H9 (cell line): ENCODE measurements around the gene LDLRAD4. TPM values are rescaled to one million over a fixed set of nuclear protein-coding genes. Genes with fewer than 3 reads are reported as not detected.

Source experiments
- DNase-seq: peaks from one replicate; pipeline ENCODE4 v3.0.0-alpha.2; 2017
- H2AFZ ChIP-seq: one replicate; pipeline ENCODE4 v1.6.1; 2013; ENCODE audit warnings: mild to moderate bottlenecking, low read length, control low read depth, moderate library complexity
- H2AK5ac ChIP-seq: 2 replicates; pipeline ENCODE4 v1.6.1; 2013; ENCODE audit warnings: low read length, control low read depth, mixed read lengths; ENCODE audit not compliant: insufficient read length
- H2BK120ac ChIP-seq: one replicate; pipeline ENCODE4 v1.6.1; 2013; ENCODE audit warnings: low read depth, mild to moderate bottlenecking, low read length, control low read depth, inconsistent platforms; ENCODE audit not compliant: poor library complexity, severe bottlenecking
- H2BK12ac ChIP-seq: 2 replicates; pipeline ENCODE4 v1.6.1; 2013; ENCODE audit warnings: low read length, control low read depth, mixed read lengths, low read depth; ENCODE audit not compliant: insufficient read length
- H2BK15ac ChIP-seq: 2 replicates; pipeline ENCODE4 v1.6.1; 2013; ENCODE audit warnings: low read depth, low read length, control low read depth
- H2BK20ac ChIP-seq: one replicate; pipeline ENCODE4 v1.6.1; 2013; ENCODE audit warnings: low read depth, mild to moderate bottlenecking, low read length, control low read depth, inconsistent platforms; ENCODE audit not compliant: poor library complexity, severe bottlenecking
- H2BK5ac ChIP-seq: 2 replicates; pipeline ENCODE4 v1.6.1; 2013; ENCODE audit warnings: low read length, control low read depth, mixed read lengths; ENCODE audit not compliant: insufficient read length
- H3K14ac ChIP-seq: 2 replicates; pipeline ENCODE4 v1.6.1; 2013; ENCODE audit warnings: low read length, control low read depth; ENCODE audit not compliant: insufficient read depth
- H3K18ac ChIP-seq: 2 replicates; pipeline ENCODE4 v1.6.1; 2013; ENCODE audit warnings: low read depth, mild to moderate bottlenecking, mixed read lengths, low read length, control low read depth; ENCODE audit not compliant: insufficient read length
- H3K23ac ChIP-seq: 2 replicates; pipeline ENCODE4 v1.6.1; 2013; ENCODE audit warnings: low read length, control low read depth, mixed read lengths, low read depth; ENCODE audit not compliant: insufficient read length
- H3K23me2 ChIP-seq: 2 replicates; pipeline ENCODE4 v1.6.1; 2013; ENCODE audit warnings: low read depth, mild to moderate bottlenecking, mixed read lengths, low read length, control low read depth; ENCODE audit not compliant: insufficient read length, poor library complexity, severe bottlenecking
- H3K27ac ChIP-seq: 2 replicates; pipeline ENCODE4 v1.5.1; 2013; ENCODE audit warnings: low read length, control low read depth, mixed read lengths, low read depth; ENCODE audit not compliant: insufficient read length
- H3K27me3 ChIP-seq: 2 replicates; pipeline ENCODE4 v1.6.1; 2013; ENCODE audit warnings: low read length, control low read depth, inconsistent platforms; ENCODE audit not compliant: insufficient read depth
- H3K4ac ChIP-seq: 2 replicates; pipeline ENCODE4 v1.6.1; 2013; ENCODE audit warnings: low read depth, mild to moderate bottlenecking, control low read depth, inconsistent platforms, low read length, moderate library complexity
- H3K4me1 ChIP-seq: 2 replicates; pipeline ENCODE4 v1.6.1; 2013; ENCODE audit warnings: low read length, control low read depth, inconsistent platforms; ENCODE audit not compliant: insufficient read depth
- H3K4me2 ChIP-seq: 2 replicates; pipeline ENCODE4 v1.6.1; 2013; ENCODE audit warnings: low read length, control low read depth, mixed read lengths; ENCODE audit not compliant: insufficient read length, insufficient read depth
- H3K56ac ChIP-seq: 2 replicates; pipeline ENCODE4 v1.6.1; 2013; ENCODE audit warnings: low read depth, mild to moderate bottlenecking, mixed read lengths, low read length, control low read depth; ENCODE audit not compliant: insufficient read length
- H3K79me1 ChIP-seq: 2 replicates; pipeline ENCODE4 v1.6.1; 2013; ENCODE audit warnings: low read depth, mild to moderate bottlenecking, moderate library complexity, low read length, control low read depth, inconsistent platforms; ENCODE audit not compliant: insufficient read depth, poor library complexity, severe bottlenecking
- H3K79me2 ChIP-seq: 2 replicates; pipeline ENCODE4 v1.6.1; 2013; ENCODE audit warnings: low read length, control low read depth, inconsistent platforms; ENCODE audit not compliant: insufficient read depth
- H3K9ac ChIP-seq: 2 replicates; pipeline ENCODE4 v1.6.1; 2013; ENCODE audit warnings: low read length, control low read depth, mixed read lengths; ENCODE audit not compliant: insufficient read length; ENCODE audit errors: extremely low read depth
- H3K9me3 ChIP-seq: one replicate; pipeline ENCODE4 v1.6.1; 2013; ENCODE audit warnings: low read depth, low read length, inconsistent platforms; ENCODE audit not compliant: control insufficient read depth
- H3T11ph ChIP-seq: one replicate; pipeline ENCODE4 v1.6.1; 2013; ENCODE audit warnings: mild to moderate bottlenecking, low read length, control low read depth, inconsistent platforms
- H4K20me1 ChIP-seq: one replicate; pipeline ENCODE4 v1.6.1; 2013; ENCODE audit not compliant: control insufficient read depth, insufficient read length, insufficient read depth
- H4K5ac ChIP-seq: 2 replicates; pipeline ENCODE4 v1.6.1; 2013; ENCODE audit warnings: low read depth, mild to moderate bottlenecking, mixed read lengths, low read length, control low read depth; ENCODE audit not compliant: insufficient read length
- H4K8ac ChIP-seq: replicated peaks from 2 replicates; pipeline ENCODE4 v1.6.1; 2013; ENCODE audit warnings: low read length, control low read depth, mixed read lengths, low read depth; ENCODE audit not compliant: insufficient read length
- H4K91ac ChIP-seq: 2 replicates; pipeline ENCODE4 v1.6.1; 2013; ENCODE audit warnings: low read depth, mild to moderate bottlenecking, moderate library complexity, mixed read lengths, low read length, control low read depth; ENCODE audit not compliant: insufficient read length
- H3K27ac Mint-ChIP-seq, 3 experiments: 2 replicates in 2 of 3; 3 replicates in 1 of 3; pipeline ENCODE4 v1.8.0; 2020 to 2021; ENCODE audit warnings: mixed read lengths in 3 of 3, mild to moderate bottlenecking in 1 of 3, moderate library complexity in 1 of 3
- H3K27me3 Mint-ChIP-seq: 2 replicates; pipeline ENCODE4 v1.8.0; 2021; ENCODE audit warnings: low read depth, mild to moderate bottlenecking, moderate library complexity, mixed read lengths
- H3K36me3 Mint-ChIP-seq, 3 experiments: 2 replicates in 2 of 3; 3 replicates in 1 of 3; pipeline ENCODE4 v1.8.0; 2020 to 2021; ENCODE audit warnings: low read depth in 3 of 3, mixed read lengths in 3 of 3; ENCODE audit not compliant: insufficient read depth in 1 of 3
- H3K4me1 Mint-ChIP-seq, 2 experiments: 2 replicates each; pipeline ENCODE4 v1.8.0; 2020; ENCODE audit warnings: mixed read lengths in 2 of 2
- H3K4me3 Mint-ChIP-seq, 2 experiments: 2 replicates in 1 of 2; 3 replicates in 1 of 2; pipeline ENCODE4 v1.8.0; 2020 to 2021; ENCODE audit warnings: mild to moderate bottlenecking in 2 of 2, mixed read lengths in 2 of 2, moderate library complexity in 1 of 2
- H3K9me3 Mint-ChIP-seq, 2 experiments: 2 replicates in 1 of 2; 3 replicates in 1 of 2; pipeline ENCODE4 v1.8.0; 2020; ENCODE audit warnings: mild to moderate bottlenecking in 2 of 2, mixed read lengths in 2 of 2, moderate library complexity in 1 of 2
- CTCF ChIP-seq: fragments of 200-600 bp; sonication (generic); conservative IDR thresholded peaks from 3 replicates; pipeline ENCODE4 v1.8.0; 2021; ENCODE audit warnings: antibody characterized with exemption, mild to moderate bottlenecking
- WGBS: extraction: QIAGEN DNeasy Blood & Tissue Kit; methylation state at CpG from one replicate; pipeline ENCODE4 v1.1.7; 2013; ENCODE audit warnings: missing lambda C conversion rate, low lambda C conversion rate, mixed read lengths; ENCODE audit not compliant: insufficient read length; ENCODE audit errors: extremely low coverage; 5-methylcytosine and 5-hydroxymethylcytosine counted together
- total RNA-seq: library from RNA; stranded (reverse); gene quantifications from 2 replicates; pipeline ENCODE4 v1.2.1, GENCODE V29; 2021

LDLRAD4 gene
- total RNA-seq, 1 experiment from 2014 or later, result 3.9 TPM

- H3K56ac ChIP-seq, result no peak overlapping the region
- TF ChIP-seq CTCF, result no peak
- no CpG with 5 or more reads among the region's 11 CpGs for WGBS
Measured at GRCh38 chr18:13562494-13563029, 344.0 kb downstream of the LDLRAD4 start.

More at GRCh38 chr18:13562494-13563029, 344.0 kb downstream of the LDLRAD4 start:
- Histone ChIP-seq H2BK12ac (no peak overlapping the region), H4K5ac (no peak overlapping the region), H3K4ac (no peak overlapping the region), H3K27ac (no peak overlapping the region), H2AK5ac (no peak overlapping the region), H3K9me3 (no peaks in the 10 kb centered on the region), H2AFZ (no peak overlapping the region), H3K23ac (no peak overlapping the region), H2BK5ac (no peak overlapping the region), H2BK15ac (no peak overlapping the region), H3K4me2 (no peak overlapping the region), H3T11ph (no peak overlapping the region), H3K23me2 (no peaks in the 10 kb centered on the region), H4K8ac (no peak overlapping the region), H3K18ac (no peak overlapping the region), H3K27me3 (no peaks in the 10 kb centered on the region), H4K91ac (no peak overlapping the region), H2BK120ac (no peak overlapping the region), H3K79me1 (no peaks in the 10 kb centered on the region), H4K20me1 (no peaks in the 10 kb centered on the region), H3K4me1 (no peaks in the 10 kb centered on the region), H3K79me2 (no peaks in the 10 kb centered on the region), H2BK20ac (no peak overlapping the region), H3K9ac (no peak overlapping the region), H3K14ac (no peak overlapping the region)
- H3K36me3 Mint-ChIP-seq, result no peaks in the 10 kb centered on the region
- no peaks in the 10 kb centered on the region; the same call in 1 of the 2 replicates for H3K27me3 Mint-ChIP-seq
- no peak overlapping the region for H3K4me3 Mint-ChIP-seq
- no peak overlapping the region; a peak in 1 of 7 replicates for H3K27ac Mint-ChIP-seq
- no peak for DNase-seq
- H3K9me3 Mint-ChIP-seq, result no peaks in the 10 kb centered on the region
- peaks cover 16 to 17% of the 10 kb centered on the region in 2 experiments for H3K4me1 Mint-ChIP-seq
